CD14-positive monocyte (primary cell): ENCODE measurements around the gene RNF44. TPM values are rescaled to one million over a fixed set of nuclear protein-coding genes. Genes with fewer than 3 reads are reported as not detected.

ENCODE experiments used
- DNase-seq, 3 donors: peaks; one replicate each; pipeline ENCODE4 v3.0.0-alpha.2; 2011 to 2022
- H2AFZ ChIP-seq: 2 replicates; pipeline ENCODE4 v1.6.0; 2012; ENCODE audit warnings: mild to moderate bottlenecking, low read depth, low read length, inconsistent platforms; ENCODE audit not compliant: insufficient read depth, poor library complexity, severe bottlenecking
- H3K27ac ChIP-seq, 2 donors: 1 replicate in 1 of 2; 2 replicates in 1 of 2; pipeline ENCODE4 v1.5.1; 2012 to 2013; ENCODE audit warnings: low read length in 2 of 2, control low read depth in 1 of 2, inconsistent platforms in 1 of 2, low read depth in 1 of 2, mild to moderate bottlenecking in 1 of 2
- H3K27me3 ChIP-seq, 2 donors: one replicate each; pipeline versions ENCODE4 v1.6.0 to v1.6.1; 2011 to 2013; ENCODE audit warnings: low read length in 2 of 2; ENCODE audit not compliant: control insufficient read depth in 2 of 2, insufficient read depth in 2 of 2
- H3K36me3 ChIP-seq, 2 donors: replicated peaks in 1 of 2; 1 replicate in 1 of 2; 2 replicates in 1 of 2; pipeline versions ENCODE4 v1.5.1 to v1.6.1; 2012 to 2013; ENCODE audit warnings: low read length in 2 of 2, control low read depth in 1 of 2, inconsistent platforms in 1 of 2, mild to moderate bottlenecking in 1 of 2; ENCODE audit not compliant: insufficient read depth in 2 of 2, control insufficient read depth in 1 of 2
- H3K4me1 ChIP-seq, 2 donors: 1 replicate in 1 of 2; 2 replicates in 1 of 2; pipeline versions ENCODE4 v1.5.1 to v1.6.1; 2012 to 2013; ENCODE audit warnings: low read length in 2 of 2, control low read depth in 1 of 2, inconsistent platforms in 1 of 2, mild to moderate bottlenecking in 1 of 2, moderate library complexity in 1 of 2; ENCODE audit not compliant: insufficient read depth in 2 of 2, control insufficient read depth in 1 of 2
- H3K4me2 ChIP-seq: replicated peaks from 2 replicates; pipeline ENCODE3; 2012; ENCODE audit warnings: low read length, moderate library complexity, mild to moderate bottlenecking; ENCODE audit not compliant: poor library complexity, severe bottlenecking; ENCODE audit errors: extremely low read depth
- H3K4me3 ChIP-seq, 3 experiments: fragments of 200-600 bp in 1 of 3; sonication (generic) in 1 of 3; replicated peaks in 1 of 3; 1 replicate in 2 of 3; 2 replicates in 1 of 3; pipeline ENCODE4 v1.5.1; 2011 to 2013; ENCODE audit warnings: low read length in 3 of 3, mild to moderate bottlenecking in 3 of 3, control low read depth in 2 of 3, low read depth in 2 of 3, inconsistent platforms in 1 of 3, moderate library complexity in 1 of 3
- H3K79me2 ChIP-seq: 2 replicates; pipeline ENCODE4 v1.6.0; 2012; ENCODE audit warnings: mild to moderate bottlenecking, control low read depth, inconsistent platforms, low read length, moderate library complexity; ENCODE audit not compliant: insufficient read depth
- H3K9ac ChIP-seq: 2 replicates; pipeline ENCODE4 v1.6.0; 2017; ENCODE audit warnings: low read length, mild to moderate bottlenecking; ENCODE audit not compliant: insufficient read depth, poor library complexity, severe bottlenecking
- H3K9me3 ChIP-seq, 2 donors: replicated peaks in 1 of 2; 1 replicate in 1 of 2; 2 replicates in 1 of 2; pipeline versions ENCODE4 v1.5.1 to v1.6.1; 2012 to 2013; ENCODE audit warnings: low read length in 2 of 2, control low read depth in 1 of 2; ENCODE audit not compliant: control insufficient read depth in 1 of 2, insufficient read depth in 1 of 2
- H4K20me1 ChIP-seq: 2 replicates; pipeline ENCODE4 v1.6.0; 2012; ENCODE audit warnings: mild to moderate bottlenecking, low read length, control low read depth, moderate library complexity; ENCODE audit not compliant: insufficient read depth
- H3K27ac Mint-ChIP-seq, 7 donors: one replicate each; pipeline ENCODE4 v1.8.0; 2020; ENCODE audit warnings: mild to moderate bottlenecking in 7 of 7, mixed read lengths in 7 of 7, moderate library complexity in 6 of 7, inconsistent platforms in 2 of 7
- H3K27me3 Mint-ChIP-seq, 3 donors: one replicate each; pipeline ENCODE4 v1.8.0; 2021 to 2022; ENCODE audit warnings: low read depth in 3 of 3, mild to moderate bottlenecking in 3 of 3, mixed read lengths in 3 of 3, moderate library complexity in 3 of 3, inconsistent platforms in 1 of 3
- H3K36me3 Mint-ChIP-seq, 2 donors: one replicate each; pipeline ENCODE4 v1.8.0; 2020; ENCODE audit warnings: mixed read lengths in 2 of 2, inconsistent platforms in 1 of 2, mild to moderate bottlenecking in 1 of 2
- H3K4me1 Mint-ChIP-seq: one replicate; pipeline ENCODE4 v1.8.0; 2020; ENCODE audit warnings: mild to moderate bottlenecking, mixed read lengths
- H3K4me3 Mint-ChIP-seq, 2 donors: one replicate each; pipeline ENCODE4 v1.8.0; 2020; ENCODE audit warnings: mild to moderate bottlenecking in 2 of 2, mixed read lengths in 2 of 2, moderate library complexity in 1 of 2
- H3K9me3 Mint-ChIP-seq, 7 donors: one replicate each; pipeline ENCODE4 v1.8.0; 2020 to 2022; ENCODE audit warnings: mixed read lengths in 7 of 7, mild to moderate bottlenecking in 6 of 7, moderate library complexity in 6 of 7, inconsistent platforms in 2 of 7
- CTCF ChIP-seq: fragments of 200-600 bp; IDR thresholded peaks from one replicate; pipeline ENCODE4 v1.8.0; 2022; ENCODE audit warnings: antibody characterized with exemption, mild to moderate bottlenecking
- WGBS: methylation state at CpG from one replicate; pipeline ENCODE4 v1.1.5; 2013; ENCODE audit warnings: missing lambda C conversion rate; ENCODE audit not compliant: insufficient coverage; 5-methylcytosine and 5-hydroxymethylcytosine counted together
- intact Hi-C, 2 donors: fragments of 100-400 bp; cut with micrococcal nuclease; formaldehyde crosslinking; loops; one replicate each; pipeline versions ENCODE4 v1.15.0 to v1.15.1; 2023
- polyA plus RNA-seq, 3 donors: library from polyadenylated mRNA; depleted of rRNA in 1 of 3; unstranded in 2 of 3; stranded (reverse) in 1 of 3; fragments of 300-500 nt in 2 of 3; fragments of >200 nt in 1 of 3; fragmentation: Illumina TruSeq in 2 of 3; gene quantifications; 1 replicate in 2 of 3; 2 replicates in 1 of 3; pipeline ENCODE4 v1.2.3, GENCODE V29; 2012 to 2021

The RNF44 gene
- polyA plus RNA-seq, 3 donors, result 1.9 to 133 (median 3.1) TPM

- Histone ChIP-seq H3K36me3 (no peaks in the 10 kb centered on the region), H3K4me2 (peak overlapping the region; percentile 64), H2AFZ (peak overlapping the region; percentile 8), H3K79me2 (peaks cover 3% of the 10 kb centered on the region), H3K9me3 (no peaks in the 10 kb centered on the region), H3K27ac (no peak overlapping the region), H3K27me3 (peaks cover 0 to 4% of the 10 kb centered on the region in 2 donors), H4K20me1 (no peaks in the 10 kb centered on the region), H3K4me1 (peaks cover 39 to 53% of the 10 kb centered on the region in 2 donors), H3K4me3 (peak overlapping the region in 1 of 3 experiments; percentile 49), H3K9ac (no peak overlapping the region)
- 62% methylated on average over 9 of the region's 16 CpGs for WGBS
- no peak for TF ChIP-seq CTCF
- Mint-ChIP-seq H3K4me3 (peak overlapping the region; percentile 27 to 72), H3K27ac (peak overlapping the region in 2 of 7 donors; percentile 46 to 54), H3K36me3 (peaks cover 0 to 5% of the 10 kb centered on the region in 2 donors), H3K27me3 (peaks cover 17 to 33% (median 20%) of the 10 kb centered on the region in 3 donors), H3K4me1 (peaks cover 57% of the 10 kb centered on the region), H3K9me3 (no peaks in the 10 kb centered on the region)
- intact Hi-C loops, result no loop called here
- DNase-seq, result peak in 2 of 3 donors; percentile 51 to 52
These were observed 13.2 kb upstream of the RNF44 start for GRCh38 chr5:176550275-176550831.

GRCh38 chr5:176549871-176550270, 12.7 kb upstream of the RNF44 start:
- Mint-ChIP-seq H3K27ac (peak overlapping the region in 1 of 7 donors; percentile 54), H3K4me1 (peaks cover 53% of the 10 kb centered on the region)

More at GRCh38 chr5:176549871-176550270, 12.7 kb upstream of the RNF44 start:
- H3K9me3 ChIP-seq, result no peaks in the 10 kb centered on the region
- peaks cover 34 to 51% of the 10 kb centered on the region in 2 donors for H3K4me1 ChIP-seq
- peaks cover 17 to 32% (median 20%) of the 10 kb centered on the region in 3 donors for H3K27me3 Mint-ChIP-seq
- no peak for DNase-seq
- no peak overlapping the region for H3K4me3 ChIP-seq
- peaks cover 0 to 10% of the 10 kb centered on the region in 2 donors for H3K36me3 Mint-ChIP-seq
- peaks cover 0 to 4% of the 10 kb centered on the region in 2 donors for H3K27me3 ChIP-seq
- H4K20me1 ChIP-seq, result no peaks in the 10 kb centered on the region
- H3K9ac ChIP-seq, result no peak overlapping the region
- H3K4me2 ChIP-seq, result no peak overlapping the region
- no peak overlapping the region for H3K27ac ChIP-seq
- no peak overlapping the region for H2AFZ ChIP-seq
- no peak overlapping the region for H3K4me3 Mint-ChIP-seq
- no peaks in the 10 kb centered on the region for H3K9me3 Mint-ChIP-seq
- no peak for TF ChIP-seq CTCF
- H3K36me3 ChIP-seq, result no peaks in the 10 kb centered on the region
- 90% methylated on average over 4 of the region's 7 CpGs for WGBS
- peaks cover 6% of the 10 kb centered on the region for H3K79me2 ChIP-seq
- intact Hi-C loops, result loop anchor here in 1 of 2 donors (10.0 kb wide), 1 partner anchor 345 kb away; the partner anchor contains the start of gene HK3
